ENCODE data around the gene EYS.

Gene EYS

DNA sequence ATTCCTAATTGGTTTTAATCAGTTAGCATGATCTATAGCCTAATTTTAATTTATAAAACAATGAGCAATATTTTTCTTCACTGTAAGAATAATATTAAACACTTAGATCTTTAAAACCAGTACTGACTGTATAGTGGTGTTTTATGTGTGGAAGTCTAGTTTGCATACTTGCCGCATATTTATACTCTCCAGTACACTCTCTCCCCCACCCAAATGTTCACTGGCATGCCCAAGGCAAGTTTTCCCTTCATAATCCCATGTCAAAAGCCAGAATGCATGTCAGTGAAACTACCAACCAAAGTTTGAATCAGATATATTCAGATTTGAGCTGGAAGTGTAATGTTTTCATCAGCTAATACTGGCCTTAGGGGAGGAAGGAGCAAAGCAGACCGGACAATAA is 1565.3 kb downstream of the EYS start:
- DNase-seq (ENCODE audit: low read depth in 2 of 2), result no peak

GRCh38 chr6:64128301-64129024 is 1578.6 kb downstream of the EYS start:
- DNase-seq (ENCODE audit: low read depth in 2 of 2), result no peak

GRCh38 chr6:64123761-64124633 is 1583.0 kb downstream of the EYS start:
- no peak for DNase-seq (ENCODE audit: low read depth in 2 of 2)

GRCh38 chr6:64122712-64123375 is 1584.2 kb downstream of the EYS start:
- no peak for DNase-seq (ENCODE audit: low read depth in 2 of 2)

GRCh38 chr6:64121011-64121565 is 1585.9 kb downstream of the EYS start:
- no peak for DNase-seq (ENCODE audit: low read depth in 2 of 2)

DNA sequence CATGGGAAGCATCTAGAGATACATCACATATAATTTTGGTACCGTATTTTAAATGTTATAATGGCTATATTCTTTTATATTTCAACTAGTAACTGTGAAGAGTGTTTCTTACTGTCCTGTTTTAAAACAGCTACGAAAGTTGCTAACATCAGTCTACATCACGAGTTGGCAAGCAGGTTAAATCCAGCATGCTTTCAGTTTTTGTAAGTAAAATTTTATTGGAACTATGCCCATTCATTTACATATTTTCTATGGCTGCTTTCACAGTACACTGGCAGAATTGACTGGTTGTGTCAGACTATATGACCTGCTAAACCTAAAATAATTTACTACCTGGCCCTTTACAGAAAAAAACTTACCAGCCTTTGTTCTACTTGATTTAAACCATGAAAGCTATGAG is 1593.3 kb downstream of the EYS start:
- DNase-seq (ENCODE audit: low read depth in 2 of 2), result no peak

DNA sequence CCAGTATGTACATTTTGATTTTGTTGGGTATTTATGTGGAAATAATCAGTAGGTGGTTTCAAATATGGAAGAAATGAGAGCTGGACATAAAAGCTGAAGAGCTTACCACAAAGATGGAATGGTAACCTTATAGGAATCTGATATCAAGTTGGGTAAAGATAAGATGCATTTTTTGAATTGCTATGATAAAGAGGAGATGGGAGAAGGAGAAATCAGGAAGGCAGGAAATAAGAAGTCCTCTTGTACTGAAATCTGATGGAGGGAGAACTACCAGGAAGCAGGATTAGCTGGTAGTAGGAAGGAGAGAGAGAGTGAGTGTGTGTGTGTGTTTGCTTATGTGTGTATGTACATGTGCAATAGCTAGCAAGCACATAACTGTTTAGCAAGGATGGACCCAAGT is 1603.0 kb downstream of the EYS start:
- DNase-seq (ENCODE audit: low read depth in 2 of 2), result no peak

DNA sequence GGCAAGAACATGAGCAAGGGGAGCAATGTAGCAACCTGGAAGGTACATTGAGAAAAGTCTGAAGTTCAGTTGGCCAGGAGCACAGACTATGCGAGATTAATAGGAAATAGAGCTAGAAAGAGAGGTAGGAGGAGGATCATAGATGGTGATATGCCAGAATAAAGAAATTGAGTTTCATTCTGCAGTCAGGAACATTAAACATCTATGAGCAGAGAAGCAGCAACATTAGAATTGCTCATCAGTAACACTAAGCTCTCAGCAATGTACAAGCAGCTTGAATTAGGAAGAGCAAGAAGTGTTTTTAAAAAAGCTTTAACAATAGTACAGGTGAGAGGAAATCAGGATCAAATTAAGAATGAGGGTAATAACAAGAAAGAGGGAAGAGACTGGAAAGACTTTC is 1603.5 kb downstream of the EYS start:
- DNase-seq (ENCODE audit: low read depth in 2 of 2), result no peak

- DNase-seq (ENCODE audit: low read depth in 2 of 2), result no peak
These were observed 1606.2 kb downstream of the EYS start for GRCh38 chr6:64100702-64101303.

DNA sequence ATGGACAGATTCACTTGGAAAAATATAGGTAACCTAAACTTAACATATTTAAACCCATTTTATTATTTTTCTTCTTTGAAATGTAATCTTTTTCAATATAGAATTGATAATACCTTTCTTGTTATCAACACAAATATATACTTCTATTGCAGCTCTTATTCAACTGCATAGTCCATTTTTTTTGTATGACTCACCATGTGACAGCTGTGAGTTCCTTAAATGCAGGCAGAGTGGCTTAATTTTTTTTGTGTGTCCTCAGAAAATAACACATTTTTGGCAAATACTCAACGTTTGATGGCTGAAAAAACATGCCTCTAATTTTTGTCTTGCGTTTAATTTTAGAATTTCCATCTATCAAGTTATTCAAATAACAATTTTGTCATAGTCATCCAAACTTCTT is 1616.7 kb downstream of the EYS start:
- no peak for DNase-seq (ENCODE audit: low read depth in 2 of 2)

DNA sequence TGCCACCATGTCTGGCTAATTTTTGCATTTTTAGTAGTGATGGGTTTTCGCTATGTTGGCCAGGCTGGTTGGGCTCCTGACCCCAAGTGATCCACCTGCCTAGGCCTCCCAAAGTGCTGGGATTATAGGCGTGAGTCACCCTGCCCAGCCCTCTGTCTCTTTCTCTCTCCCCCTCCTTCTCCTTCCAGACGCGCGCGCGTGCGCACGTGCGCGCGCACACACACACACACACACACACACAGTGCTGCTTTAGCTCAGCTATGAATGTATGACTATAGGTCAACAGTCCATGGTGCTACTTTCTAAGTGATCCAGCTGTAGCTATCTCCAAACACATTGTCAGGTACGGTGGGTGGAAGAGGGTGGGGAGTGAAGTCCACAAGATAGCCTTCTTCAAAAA is 1621.9 kb downstream of the EYS start:
- no peak for DNase-seq (ENCODE audit: low read depth in 2 of 2)

- no peak for DNase-seq (ENCODE audit: low read depth in 2 of 2)
These were observed 1622.8 kb downstream of the EYS start for GRCh38 chr6:64084185-64084663.

GRCh38 chr6:64083261-64083660 is 1623.8 kb downstream of the EYS start:
- DNase-seq (ENCODE audit: low read depth in 2 of 2), result no peak

GRCh38 chr6:64081453-64081852 is 1625.6 kb downstream of the EYS start:
- no peak for DNase-seq (ENCODE audit: low read depth in 2 of 2)

DNA sequence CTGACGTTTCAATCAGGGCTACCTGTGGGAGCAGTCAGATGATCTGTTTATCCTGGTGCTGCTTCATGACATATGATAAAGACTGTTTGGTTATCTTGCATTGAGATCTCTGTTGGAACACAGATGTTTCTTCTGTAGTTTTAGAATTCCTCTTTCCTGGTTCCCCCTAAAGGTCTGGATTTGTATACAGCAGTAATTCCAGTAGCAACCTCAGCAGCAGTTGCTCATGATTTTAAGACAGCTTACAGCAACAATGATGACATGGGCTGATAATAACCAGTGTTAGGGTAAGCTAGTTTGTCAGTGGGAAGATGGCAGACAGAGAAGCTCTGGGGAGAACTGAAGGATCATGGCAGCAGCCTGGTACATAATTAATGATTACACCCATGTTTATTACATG is 1632.0 kb downstream of the EYS start:
- no peak for DNase-seq (ENCODE audit: low read depth in 2 of 2)

GRCh38 chr6:64072686-64073085 is 1634.3 kb downstream of the EYS start:
- no peak for DNase-seq (ENCODE audit: low read depth in 2 of 2)

DNA sequence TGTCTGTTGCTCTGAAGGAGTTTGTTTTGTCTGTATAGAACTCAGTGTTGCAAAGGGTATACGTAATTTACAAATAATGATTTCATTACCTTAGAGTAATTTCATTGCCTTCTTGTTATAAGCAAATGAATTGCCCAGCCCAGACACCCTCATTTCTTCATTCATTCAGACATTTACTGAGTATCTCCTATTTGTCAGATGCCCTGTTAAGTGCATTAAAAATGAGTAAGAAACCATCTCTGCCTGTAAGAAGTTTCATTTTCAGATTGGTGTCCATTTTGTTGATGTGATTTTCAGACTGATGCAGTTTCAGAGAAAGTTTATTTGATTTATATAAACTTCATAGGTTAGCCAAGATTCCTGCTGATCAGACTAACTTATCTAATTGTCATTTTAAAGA is 1642.1 kb downstream of the EYS start:
- no peak for DNase-seq (ENCODE audit: low read depth in 2 of 2)

DNA sequence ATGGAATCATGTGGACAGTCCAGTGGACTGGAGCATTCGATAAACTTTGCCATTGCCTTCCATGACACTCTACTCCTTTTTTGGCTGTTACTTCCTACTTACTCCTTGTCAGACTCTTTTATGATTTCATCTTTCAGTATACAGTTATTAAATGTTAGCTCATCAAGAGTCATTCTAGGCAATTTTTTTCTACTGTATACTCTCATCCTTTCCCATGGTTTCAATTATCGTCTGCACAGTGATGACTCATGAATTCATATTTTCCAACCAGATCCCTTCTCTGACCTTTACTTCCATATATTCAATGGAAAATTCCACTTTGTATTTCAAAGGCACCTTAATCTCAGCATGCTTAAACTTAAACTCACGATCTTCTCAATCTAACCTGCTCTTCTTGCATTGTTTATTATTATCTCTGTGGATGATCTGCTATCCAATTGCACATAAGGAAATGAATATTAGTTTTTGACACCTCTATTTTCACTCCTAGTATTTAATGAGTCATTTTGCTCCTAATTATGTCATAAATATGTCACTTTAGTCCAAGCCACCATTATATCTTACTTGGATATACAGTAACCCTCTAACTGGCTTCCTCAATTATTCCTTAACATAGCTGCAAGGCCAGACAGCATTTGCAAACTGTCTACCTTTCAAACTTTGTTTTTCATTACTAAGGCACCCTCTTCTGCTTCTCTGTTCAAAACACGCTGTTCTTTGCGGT is 1643.9 kb downstream of the EYS start:
- DNase-seq (ENCODE audit: low read depth in 2 of 2), result no peak

DNA sequence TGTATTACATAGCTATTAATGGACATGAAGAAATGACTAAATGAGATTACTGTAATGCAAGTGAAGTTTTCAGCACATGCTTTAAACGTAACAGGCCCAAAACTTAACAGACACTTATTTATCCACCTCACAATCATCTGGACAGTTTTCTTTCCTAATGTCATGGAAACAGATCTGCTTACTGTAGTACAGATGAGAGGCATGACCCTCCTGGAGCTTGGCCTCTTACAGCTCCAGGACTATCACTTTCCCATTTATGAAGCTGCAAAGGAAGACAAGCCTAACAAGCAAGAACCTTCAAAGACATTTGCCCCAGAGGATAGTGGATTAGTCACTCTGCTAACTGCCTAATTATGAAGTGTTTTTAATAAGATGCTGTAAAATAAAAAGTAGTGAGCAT is 1652.2 kb downstream of the EYS start:
- no peak for DNase-seq (ENCODE audit: low read depth in 2 of 2)

- DNase-seq (ENCODE audit: low read depth in 2 of 2), result no peak
These were observed 1656.4 kb downstream of the EYS start for GRCh38 chr6:64050590-64050989.

GRCh38 chr6:64049736-64050135 is 1657.3 kb downstream of the EYS start:
- no peak for DNase-seq (ENCODE audit: low read depth in 2 of 2)

All from stimulated activated CD8-positive, alpha-beta memory T cell treated with anti-CD3 and anti-CD28 coated beads, Interleukin-2, amount 100 ng/mL, for 48 hours (primary cell).